OCI-LY1 (cell line): ENCODE data around the gene ZNF605.

Source experiments
- EZH2 ChIP-seq: fragments of 200-600 bp; sonication (generic), shearing (Covaris generic); IDR thresholded peaks from 2 replicates; pipeline ENCODE4 v1.8.0; 2017; ENCODE audit warnings: borderline replicate concordance, mixed run types, mild to moderate bottlenecking, antibody characterized with exemption, low read length, moderate library complexity, mixed read lengths
- TF ChIP-seq, protein P1 (sequence below): fragments of 200-600 bp; sonication (generic), shearing (Covaris generic); IDR thresholded peaks from 2 replicates; pipeline ENCODE4 v1.5.1; 2017; ENCODE audit warnings: mild to moderate bottlenecking, antibody characterized with exemption, low read length, moderate library complexity, mixed read lengths

DNA sequence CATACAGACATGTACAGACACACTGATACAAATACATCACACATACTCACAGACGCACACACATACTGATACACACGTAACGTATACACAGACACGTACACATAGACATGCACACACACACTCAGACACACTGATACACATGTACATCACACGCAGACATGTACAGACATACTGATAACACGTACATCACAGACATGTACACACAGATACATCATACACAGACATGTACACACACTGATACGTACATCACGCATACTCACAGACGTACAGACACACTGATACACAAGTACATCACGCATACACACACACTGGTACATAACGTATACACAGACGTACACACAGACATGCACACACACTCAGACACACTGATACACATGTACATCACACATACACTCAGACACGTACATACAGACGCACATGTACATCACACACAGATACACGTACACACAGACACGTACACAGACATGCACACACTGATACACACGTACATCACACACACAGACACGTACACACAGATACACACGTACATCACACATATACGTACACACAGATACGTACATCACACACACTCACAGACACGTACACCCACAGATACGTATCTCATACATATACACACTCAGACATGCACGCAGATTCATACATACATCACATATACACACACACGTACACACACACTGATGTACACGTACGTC lies 5.1 kb downstream of the ZNF605 start:
- TF ChIP-seq, protein P1, sequence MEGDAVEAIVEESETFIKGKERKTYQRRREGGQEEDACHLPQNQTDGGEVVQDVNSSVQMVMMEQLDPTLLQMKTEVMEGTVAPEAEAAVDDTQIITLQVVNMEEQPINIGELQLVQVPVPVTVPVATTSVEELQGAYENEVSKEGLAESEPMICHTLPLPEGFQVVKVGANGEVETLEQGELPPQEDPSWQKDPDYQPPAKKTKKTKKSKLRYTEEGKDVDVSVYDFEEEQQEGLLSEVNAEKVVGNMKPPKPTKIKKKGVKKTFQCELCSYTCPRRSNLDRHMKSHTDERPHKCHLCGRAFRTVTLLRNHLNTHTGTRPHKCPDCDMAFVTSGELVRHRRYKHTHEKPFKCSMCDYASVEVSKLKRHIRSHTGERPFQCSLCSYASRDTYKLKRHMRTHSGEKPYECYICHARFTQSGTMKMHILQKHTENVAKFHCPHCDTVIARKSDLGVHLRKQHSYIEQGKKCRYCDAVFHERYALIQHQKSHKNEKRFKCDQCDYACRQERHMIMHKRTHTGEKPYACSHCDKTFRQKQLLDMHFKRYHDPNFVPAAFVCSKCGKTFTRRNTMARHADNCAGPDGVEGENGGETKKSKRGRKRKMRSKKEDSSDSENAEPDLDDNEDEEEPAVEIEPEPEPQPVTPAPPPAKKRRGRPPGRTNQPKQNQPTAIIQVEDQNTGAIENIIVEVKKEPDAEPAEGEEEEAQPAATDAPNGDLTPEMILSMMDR: no peak
- TF ChIP-seq EZH2: no peak
